GM19324 (cell line): ENCODE data around the gene KIF6.

Source experiments
- ATAC-seq: cut with Tn5 transposase; IDR thresholded peaks from one replicate; pipeline ENCODE4 v1.9.1; 2021; ENCODE audit warnings: mild to moderate bottlenecking, moderate library complexity; ENCODE audit not compliant: unreplicated experiment, low FRiP score

Gene KIF6

DNA sequence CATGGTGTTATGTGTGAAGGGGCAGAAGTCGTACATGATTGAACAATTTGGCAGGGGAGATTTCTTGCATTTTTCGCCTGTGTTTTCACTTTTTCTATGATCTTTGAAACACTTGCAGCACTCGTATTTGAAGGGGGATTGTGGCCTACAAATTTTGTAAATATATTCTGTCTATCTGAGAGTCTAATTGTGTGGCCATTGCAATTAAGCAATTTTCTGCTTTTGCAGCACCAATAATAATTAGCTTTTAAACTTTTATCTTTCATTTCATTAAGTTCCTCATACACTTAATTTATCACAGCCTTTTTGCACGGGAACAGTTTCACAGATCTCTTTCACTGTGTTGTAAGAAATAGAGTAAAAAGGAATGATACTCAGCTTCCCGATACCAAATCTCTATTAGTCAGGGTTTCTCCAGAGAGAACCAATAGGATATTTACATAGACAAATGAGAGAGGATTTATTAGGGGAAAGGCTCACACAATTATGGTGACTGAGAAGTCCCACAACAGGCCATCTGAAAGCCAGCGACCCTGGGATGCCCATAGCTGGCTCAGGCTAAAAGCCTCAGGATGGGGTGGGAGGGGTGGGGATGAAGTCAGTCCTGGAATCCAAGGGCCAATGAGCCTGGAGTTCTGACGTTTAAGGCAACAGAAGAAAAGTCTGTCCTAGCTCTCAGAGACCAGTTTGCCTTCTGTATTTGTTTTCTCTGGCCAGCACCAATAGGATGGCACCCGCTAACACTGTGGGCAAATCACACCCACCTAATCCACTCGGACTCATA is 58.3 kb downstream of the KIF6 start:
- ATAC-seq, result no peak

DNA sequence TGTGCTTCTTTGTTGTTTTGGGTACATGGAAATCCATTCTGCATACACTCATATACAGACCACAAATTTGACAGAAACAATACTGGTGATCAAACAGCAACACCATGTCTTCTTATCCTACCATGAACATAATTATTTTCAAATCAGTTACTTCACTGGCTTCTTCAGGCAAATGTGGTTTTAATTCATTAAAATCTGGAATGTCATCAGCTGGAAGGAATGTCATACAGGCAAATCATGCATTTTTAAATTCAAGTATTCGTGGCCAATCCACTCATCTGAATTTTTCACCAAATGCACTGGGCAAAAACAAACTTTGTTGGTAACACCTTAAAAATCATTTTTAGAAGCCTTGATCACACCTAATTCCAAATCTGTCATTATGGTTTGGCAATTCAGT is 59.3 kb downstream of the KIF6 start:
- ATAC-seq, result no peak

- ATAC-seq, result no peak
Observed at GRCh38 chr6:39664173-39664572, 61.0 kb downstream of the KIF6 start.

- no peak for ATAC-seq
Observed at GRCh38 chr6:39657355-39658135, 67.7 kb downstream of the KIF6 start.

GRCh38 chr6:39654121-39654520 is 71.1 kb downstream of the KIF6 start:
- no peak for ATAC-seq

DNA sequence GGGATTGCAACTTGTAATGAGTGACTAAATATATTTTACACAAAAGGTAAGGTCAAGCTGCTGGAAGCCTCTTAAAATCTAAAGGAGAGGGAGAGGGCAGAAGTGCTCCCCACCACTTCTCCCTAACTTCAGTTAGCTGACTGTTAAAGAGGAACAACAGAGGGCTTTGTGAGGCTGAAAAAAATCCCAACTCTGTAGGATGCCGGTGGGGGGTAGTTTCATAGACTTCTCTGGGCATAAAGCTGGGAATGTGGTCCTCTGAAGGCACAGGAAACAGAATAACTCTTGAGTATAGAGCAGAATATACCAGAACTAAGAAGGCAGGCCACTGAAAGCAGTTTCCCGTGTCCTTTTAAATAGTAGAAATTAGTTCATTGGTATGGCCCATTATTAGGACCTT is 71.6 kb downstream of the KIF6 start:
- no peak for ATAC-seq

- ATAC-seq, result no peak
Observed at GRCh38 chr6:39649996-39650395, 75.2 kb downstream of the KIF6 start.

- no peak for ATAC-seq
Observed at GRCh38 chr6:39646751-39647420, 78.3 kb downstream of the KIF6 start.

DNA sequence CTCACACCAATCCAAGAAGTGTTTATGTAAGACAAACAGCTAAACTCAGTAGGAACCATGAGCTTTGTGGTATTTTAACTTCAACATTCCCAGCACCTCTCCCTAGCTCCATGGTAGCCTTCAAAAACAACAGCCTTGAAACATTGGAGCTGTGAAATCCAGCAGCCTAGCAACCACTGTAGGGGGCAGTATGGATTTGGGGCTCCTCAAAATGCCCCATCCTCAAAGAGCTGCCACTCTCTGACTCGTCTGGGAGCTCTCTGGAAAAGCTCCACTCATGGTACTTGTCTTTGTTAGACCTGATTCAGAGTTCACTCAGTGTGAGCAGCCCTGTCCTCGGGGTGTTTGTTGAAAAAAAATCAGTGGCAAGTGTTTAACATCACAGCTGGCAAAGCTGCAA is 82.9 kb downstream of the KIF6 start:
- no peak for ATAC-seq

GRCh38 chr6:39638126-39638822 is 86.9 kb downstream of the KIF6 start:
- no peak for ATAC-seq

DNA sequence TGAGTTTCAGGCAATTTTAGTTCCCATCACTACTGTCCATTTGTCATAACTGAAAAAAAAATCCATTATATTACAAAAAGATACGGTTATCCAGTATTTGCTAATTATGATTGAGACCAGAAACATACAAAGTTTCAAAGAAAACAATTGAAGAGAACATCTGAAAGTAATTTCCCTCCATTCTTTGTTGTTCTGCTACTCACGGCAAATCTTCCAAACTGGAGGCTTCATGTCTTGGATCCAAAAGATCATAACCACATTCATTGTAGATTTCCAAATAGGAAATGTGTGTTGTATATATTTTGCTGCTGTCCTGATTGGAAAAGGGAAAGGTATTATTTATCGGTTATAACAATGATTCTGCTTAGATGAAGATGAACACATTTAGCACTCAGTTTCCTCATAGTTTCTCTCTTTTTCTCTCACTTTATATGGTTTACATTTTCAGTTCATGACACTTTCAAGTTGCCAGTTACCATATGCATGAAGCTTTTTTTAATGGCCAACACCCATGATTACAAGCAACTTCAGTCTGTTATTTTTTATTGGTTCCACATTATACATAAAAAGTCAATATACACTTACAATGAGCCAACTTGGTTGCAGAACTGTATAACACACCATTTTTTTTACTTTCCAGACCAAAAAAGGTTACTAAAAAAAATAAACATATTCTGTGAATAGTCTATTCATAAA is 90.4 kb downstream of the KIF6 start:
- no peak for ATAC-seq

DNA sequence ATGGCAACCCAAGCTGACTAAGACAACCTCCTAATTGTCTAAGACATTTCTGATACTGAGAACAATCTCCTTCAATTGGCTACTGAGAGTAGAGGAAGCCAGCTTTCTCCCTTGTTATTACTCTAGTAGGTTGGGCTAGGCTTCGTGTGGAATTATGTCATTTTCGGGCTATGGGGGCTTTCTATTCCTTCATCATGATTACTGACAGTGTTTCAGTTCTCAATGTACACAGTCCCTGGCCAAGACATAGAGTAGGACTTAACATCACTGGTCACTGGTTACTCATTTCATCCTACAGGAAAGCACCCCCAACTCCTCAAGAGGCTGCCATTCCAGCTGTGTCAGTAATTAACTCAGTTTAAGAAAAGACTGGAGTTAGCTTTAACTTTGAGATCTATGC is 100.0 kb downstream of the KIF6 start:
- no peak for ATAC-seq

GRCh38 chr6:39623750-39624149 is 101.5 kb downstream of the KIF6 start:
- ATAC-seq, result no peak

- no peak for ATAC-seq
Observed at GRCh38 chr6:39617520-39617919, 107.7 kb downstream of the KIF6 start.

- ATAC-seq, result no peak
Observed at GRCh38 chr6:39617026-39617425, 108.2 kb downstream of the KIF6 start.

DNA sequence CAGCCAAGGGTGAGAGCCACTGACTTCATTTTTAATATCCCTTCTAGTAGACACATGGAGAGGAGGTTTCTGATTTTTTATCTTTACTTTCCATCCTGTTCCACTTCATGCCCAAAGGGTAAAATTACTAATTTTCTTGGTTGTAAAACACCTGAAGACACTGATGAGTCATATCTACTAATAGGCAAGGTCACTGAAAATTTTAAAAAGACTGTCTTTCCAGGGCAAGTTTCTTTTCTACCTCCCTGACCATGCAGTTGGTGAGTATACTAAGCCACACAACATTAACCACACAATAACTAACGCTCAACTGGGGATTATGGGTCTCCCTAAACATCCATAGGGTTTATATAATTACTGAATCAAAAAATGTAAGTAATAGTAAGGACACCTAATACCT is 109.6 kb downstream of the KIF6 start:
- ATAC-seq, result no peak

DNA sequence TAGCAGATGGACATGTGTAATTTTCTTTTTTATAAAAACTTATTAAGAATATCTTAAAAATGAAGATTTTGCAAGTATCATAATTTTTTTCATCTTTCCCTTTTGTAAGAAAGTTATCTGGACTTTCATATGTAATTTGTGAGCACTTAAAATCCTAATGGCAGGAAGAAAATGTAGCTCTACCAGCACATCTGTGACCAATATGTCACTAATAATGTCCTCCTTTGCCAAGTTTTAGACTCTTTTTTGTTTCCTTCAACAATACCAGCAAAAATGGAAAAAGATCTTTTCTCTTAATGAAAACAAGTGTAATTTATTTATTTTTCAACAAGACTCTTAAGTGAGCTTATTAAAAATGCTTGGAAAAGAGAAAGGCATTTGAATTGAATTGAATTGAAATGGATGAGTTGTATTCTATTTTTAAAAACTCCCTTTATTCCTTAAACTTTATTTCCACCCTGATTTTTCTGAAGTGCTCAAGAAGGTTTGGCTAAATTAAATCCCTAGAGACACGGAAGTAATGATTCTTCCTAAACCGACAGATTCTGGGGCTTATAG is 110.7 kb downstream of the KIF6 start:
- ATAC-seq, result no peak

- no peak for ATAC-seq
Observed at GRCh38 chr6:39610221-39610620, 115.0 kb downstream of the KIF6 start.

DNA sequence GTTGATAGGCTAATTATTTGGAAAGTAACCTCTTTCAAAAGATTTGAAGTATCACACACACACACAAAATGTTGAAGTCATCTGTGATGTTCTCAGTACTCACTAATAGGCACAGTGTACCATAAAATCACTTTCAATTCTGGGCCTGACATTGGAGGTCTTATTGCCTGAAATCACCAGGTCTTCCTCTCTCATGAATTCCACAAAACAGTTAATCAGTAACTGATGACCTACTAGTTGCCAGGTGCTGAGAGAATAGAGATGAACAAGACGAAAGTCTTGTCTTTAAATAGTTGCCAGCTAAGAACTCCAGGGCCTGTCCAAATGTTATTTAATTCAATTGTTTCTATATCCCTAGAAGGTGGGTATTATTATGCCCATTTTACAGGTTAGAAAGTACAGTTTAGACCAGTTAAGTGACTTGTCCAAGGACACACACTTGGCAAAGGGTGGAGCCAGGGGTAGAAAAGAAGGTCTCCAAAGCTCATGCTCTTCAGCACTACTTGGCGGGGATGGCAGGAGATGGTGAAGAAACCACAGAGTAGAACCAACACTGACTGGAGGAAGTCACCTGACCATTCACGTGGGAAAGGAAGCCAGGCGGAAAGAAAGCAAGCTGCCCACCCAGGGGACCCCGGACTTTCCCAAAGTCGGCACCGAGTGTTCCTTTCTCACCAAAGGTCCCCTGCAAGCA is 116.4 kb downstream of the KIF6 start:
- peak; percentile 83 for ATAC-seq
